Inferior parietal cortex (tissue), 1 donor: ENCODE results near the gene GTSE1.
A peak's percentile ranks its signal among the peaks of the same experiment; 100 is the strongest.

ENCODE experiments used
- DNase-seq: peaks from one replicate; pipeline ENCODE4 v3.0.0-alpha.2; 2016; ENCODE audit errors: extremely low spot score

Gene GTSE1

DNA sequence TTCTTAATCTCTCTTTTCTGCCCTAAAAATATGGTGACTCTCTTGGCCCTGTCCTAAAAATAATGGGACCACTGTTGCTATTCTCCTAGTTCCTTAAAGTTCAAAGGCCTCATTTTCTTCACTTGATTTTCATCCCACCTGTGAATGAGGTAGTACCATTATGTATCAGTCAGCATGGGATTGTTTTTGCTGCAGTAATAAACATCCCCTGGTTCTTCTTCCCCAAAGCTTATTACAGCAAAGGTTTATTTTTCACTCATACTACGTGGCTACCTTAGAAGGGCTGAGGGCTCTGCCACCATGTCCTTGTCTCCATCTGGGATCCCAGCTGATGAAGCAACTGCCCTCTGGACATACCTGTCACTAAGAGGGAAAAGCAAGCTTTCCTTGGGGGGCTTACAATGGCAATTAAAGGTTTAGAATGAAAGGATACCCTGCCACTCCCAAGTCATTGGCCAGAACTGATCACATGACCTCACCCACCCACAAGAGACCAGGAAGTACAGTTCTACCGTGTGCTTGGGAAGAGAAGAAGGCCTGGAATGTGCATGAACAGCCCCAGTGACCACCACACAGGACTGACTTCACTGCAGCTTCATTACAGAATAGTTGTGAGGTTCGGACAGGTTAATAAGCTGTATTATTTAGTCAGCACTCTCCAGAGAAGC, 21.1 kb upstream of the GTSE1 start:
- DNase-seq = no peak

DNA sequence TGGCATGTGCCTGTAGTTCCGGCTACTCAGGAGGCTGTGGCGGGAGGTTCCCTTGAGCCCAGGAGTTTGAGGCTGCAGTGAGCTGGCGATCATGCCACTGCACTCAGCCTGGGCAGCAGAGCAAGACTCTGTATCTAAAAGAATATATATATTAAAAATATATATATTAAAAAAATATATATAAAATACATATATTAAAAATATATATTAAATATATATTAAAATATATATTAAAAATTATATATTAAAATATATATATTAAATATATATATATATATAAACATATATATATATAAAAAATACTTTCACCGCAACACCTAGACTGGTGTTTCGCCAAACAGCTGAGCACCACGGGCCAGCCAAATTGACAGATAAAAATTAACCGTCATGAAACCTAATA, 20.1 kb upstream of the GTSE1 start:
- no peak for DNase-seq

DNA sequence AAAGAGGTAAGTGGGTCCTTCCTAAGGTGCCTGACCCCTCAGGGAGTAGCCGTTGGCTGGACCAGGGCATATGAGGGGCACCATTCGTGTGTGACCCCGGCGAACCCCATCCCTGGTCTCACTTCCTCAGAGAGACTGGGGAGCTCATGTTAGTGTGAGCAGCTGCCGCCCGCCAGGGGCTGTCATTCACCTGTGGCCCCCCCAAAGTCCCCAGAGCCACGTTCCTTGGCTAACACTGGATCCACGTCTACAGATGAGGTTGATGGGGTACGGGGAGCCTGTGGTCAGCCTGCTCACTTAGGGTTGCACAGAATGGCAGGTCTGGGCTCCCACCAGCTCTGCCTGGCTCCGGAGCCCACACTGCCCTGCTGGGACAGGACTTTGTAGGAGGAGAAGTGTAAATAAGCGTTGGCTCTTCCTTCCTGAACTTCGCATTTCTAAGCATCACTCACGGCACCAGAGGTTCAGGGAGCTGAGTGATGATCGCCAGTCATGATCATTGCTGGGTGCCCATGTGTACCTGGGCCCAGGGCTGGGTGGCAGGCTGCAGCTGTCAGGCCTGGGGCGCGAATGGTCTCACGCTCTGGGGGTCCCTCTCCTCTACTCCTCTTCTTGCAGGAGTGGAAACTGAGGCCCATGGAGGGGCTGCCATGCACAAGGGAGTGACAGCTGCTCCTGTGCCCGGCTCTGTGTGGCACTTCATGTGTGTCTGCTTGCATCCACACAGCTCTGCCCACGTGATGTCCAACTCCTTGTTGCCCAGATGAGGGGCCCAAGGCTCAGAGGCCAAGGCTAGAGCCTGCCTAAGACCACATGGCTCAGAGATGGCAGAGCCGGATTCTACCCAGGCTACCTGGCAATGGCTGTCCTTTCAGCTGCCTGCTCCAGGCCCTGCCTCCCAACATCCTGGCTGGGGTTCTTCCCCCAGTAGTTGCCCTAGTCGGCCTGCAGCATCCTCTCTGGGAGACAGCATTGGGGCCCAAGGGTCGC, 17.7 kb upstream of the GTSE1 start:
- no peak for DNase-seq

DNA sequence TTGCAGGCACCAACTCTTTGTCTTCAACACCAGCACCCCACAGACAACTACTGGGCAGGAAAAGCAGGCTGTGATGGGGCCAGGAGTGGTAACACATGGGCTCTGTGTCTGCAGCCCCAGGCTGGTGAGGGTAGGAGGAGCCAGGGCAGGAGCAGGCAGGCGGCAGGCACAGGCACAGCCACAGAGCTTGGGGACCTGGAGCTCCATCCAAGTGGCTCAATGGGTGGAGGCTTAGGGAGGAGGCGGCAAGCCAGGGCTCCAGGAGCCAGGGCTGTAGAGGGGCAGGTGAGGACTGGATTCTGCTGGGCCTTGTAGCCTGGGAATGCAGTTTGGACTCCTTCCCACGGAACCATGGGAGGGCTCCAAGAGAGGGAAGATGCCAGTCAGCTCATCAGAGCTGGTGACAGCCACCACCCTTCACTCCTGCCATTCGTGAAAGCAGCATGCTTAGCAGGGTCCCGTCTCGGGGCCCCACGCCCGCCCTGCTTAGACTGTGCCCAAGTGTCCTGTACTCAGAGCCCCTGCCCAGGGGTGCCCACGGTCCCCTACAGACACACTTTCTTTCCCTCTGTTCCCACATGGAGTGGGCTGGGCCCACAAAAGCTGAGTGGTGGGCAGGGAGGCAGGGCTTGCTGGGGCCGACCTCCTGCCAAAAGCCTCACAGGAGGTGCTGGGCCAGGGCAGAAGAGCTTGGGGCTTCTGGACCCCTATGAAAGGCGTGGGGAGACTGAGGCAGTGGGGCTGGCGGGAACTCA, 16.4 kb upstream of the GTSE1 start:
- DNase-seq = no peak

DNA sequence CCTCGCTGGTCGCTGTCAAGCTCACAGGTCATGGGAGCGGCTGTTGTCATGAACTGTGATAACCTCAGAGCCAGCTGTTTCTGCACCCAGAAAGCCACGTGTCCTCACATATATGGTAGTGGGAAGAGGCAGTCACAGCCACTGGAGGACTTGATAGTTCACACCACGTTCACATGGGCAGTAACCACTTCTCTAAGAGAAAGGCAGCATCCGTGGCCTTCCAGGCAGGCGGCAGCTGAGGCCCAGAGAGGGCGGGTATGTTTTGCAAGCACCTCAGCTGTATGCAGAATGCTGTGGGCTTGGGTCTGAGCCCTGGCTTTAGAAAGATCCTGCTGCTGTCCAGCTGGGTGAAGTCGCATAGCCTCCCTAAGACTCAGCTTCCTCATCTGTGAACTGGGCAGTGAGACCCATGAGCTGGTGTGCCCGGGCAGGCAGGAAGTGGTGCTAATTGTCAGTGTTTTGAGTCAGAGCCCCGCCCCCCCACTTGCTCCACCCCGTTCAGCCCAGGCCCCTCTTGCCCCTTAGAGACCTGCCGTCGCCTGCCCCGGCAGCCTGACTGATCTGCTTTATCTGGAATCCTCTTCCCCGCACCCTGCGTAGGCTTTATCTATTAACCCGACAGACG, 15.6 kb upstream of the GTSE1 start:
- no peak for DNase-seq

DNA sequence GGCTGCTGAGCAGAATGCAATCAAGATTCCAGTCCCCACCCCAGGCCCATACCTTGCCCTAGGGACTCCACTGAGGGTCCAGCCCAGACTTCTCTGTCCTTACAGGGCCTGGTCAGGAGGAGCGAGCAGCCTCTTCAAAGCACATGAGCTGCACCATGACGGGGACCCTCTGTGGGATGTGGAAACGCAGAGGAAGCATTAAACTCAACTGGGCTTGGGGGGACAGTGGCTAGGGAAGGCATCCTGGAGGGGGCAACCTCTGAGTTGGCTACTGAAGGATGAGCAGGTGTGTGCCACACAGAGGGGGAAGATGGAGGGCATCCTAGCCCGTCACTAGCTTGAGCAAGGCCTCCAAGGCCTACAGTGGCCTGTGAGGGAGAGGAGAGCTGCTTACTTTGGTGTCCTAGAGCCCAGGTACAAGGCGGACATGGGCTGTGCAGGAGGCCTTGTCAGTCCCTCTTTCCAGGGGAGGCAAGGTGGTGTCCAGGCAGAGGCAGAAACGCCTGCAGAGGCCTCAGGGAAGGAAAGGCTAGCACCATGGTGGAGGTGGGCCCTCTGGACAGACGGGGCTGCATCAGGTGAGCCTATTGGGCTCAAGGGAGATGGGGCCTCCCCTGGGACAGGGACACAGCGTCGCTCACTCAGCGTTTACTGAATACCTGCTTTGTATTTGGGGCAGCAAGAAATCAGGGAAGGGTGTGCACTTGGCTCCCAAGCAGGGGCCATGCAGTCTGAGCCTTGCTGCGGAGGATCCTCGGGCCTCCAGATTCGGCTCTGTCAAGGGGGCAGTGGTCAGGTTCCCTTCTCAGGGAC, 14.6 kb upstream of the GTSE1 start:
- no peak for DNase-seq

DNA sequence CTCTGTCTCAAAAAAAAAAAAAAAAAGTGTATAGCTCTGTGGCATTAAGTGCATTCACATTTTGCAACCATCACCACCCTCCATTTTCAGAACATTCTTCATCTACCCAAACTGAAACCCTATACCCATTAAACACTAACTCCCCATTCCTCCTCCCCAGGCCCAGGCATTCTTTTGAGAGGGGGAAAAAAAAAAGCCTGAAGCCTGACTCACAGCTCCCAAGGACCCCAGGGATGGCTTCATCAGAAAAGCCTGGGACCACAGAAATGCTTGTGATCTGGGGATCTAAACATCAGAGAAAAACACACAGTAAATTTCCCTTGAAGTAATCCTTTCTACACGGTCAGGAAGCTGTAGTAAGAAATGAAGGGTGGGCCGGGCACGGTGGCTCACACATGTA, 10.7 kb upstream of the GTSE1 start:
- DNase-seq = no peak

DNA sequence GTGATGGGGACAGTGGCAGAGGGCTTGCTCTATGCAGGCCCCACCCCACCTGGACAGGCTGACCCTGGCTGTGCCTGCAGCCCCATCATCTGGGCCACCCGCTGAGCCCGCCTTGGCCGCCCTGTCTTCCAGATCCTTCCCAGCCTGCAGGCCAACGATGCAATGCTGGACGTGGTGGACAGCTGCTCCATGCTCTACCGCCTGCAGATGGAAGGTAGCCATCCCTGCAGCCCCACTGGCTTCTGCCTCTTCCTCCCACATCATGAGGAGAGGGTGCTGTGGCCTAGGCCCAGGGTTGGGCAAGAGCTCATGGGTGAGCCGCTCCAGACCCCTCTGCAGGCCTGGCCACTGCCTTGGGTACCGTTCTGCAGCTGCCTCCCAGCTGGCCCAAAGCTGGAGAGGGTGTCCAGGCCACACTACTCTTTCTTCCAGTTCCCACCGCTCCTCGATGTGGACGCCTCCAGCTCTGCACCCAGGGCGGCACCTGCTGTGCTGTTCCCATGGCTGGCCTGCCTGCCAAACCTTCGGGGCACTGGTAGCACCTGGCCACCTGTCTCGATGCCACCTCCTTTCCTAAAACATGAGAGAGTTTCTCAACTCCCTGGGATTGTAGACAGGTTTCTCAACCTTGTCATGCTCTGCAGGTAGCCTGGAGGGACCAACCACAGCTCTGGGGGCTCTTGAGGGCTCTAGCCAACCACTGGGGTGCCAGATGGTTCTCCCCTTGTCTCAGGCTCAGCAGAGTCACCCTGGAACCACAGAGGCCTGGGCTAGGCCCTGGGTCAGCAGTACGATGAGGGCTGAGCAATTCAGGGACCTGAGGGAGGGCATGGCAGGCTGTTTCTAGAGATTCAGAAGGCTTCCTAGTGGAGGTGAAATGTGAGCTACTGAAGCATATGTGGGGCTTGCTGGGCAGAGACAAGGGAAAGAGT, 9.5 kb upstream of the GTSE1 start:
- DNase-seq = no peak

DNA sequence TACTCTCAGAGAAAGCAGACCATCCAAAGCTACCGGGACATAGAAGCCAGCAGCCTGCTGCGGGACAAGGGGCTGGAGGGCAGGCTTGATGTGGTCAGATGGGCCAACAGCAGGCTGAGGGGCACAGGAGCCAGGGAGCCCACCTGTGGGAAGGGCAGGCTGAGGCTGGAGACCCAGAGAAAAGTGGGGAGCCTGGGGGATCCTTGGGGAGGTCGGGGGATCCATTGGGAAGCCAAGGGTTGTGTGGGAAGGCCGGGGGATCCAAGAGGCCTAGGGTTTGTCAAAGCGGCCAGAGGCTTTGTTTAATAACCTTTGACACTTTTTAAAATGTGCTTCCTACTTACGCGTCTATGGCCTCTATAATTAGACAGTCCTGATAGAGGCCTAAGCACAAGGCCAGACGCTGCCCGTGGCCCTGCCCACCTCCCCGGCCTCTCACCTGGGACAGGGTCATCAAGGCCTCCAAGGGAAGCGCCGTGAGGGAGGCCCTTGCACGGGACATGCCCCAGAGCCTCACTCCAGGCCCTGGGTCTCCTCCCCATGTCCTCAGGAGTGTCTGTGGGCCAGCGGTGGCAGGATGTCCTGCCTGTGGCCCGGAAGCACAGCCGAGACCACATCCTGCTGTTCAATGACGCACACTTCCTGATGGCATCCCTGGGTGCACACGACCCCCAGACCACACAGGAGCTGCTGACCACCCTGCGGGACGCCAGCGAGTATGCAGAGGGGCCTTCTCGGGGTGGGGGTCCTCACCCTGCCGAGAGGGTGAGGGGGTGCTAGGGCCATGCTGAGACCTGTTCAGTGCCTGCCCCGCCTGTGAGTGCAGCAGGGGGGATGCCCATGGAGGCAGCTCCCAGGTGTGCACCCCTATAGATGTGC, 8.6 kb upstream of the GTSE1 start:
- no peak for DNase-seq

DNA sequence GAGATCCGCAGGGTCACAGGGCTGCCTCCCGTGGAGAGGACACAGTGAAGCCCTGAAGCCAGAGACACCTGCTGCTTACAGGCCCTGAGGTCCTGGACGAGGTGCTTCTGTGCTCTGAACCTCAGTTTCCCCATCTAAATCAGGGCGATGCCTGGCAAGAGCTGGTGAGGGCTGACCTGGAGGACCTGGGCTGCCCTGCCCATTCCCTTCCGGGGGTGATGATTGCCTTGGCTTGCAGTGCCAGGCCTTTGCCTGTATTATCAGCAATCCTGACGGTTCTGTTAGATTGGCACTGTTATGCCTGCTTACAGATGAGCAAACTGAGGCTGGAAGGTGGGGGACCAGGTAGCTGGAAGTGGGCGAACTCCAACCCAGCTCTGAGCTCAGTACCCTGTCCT, 7.8 kb upstream of the GTSE1 start:
- no peak for DNase-seq

DNA sequence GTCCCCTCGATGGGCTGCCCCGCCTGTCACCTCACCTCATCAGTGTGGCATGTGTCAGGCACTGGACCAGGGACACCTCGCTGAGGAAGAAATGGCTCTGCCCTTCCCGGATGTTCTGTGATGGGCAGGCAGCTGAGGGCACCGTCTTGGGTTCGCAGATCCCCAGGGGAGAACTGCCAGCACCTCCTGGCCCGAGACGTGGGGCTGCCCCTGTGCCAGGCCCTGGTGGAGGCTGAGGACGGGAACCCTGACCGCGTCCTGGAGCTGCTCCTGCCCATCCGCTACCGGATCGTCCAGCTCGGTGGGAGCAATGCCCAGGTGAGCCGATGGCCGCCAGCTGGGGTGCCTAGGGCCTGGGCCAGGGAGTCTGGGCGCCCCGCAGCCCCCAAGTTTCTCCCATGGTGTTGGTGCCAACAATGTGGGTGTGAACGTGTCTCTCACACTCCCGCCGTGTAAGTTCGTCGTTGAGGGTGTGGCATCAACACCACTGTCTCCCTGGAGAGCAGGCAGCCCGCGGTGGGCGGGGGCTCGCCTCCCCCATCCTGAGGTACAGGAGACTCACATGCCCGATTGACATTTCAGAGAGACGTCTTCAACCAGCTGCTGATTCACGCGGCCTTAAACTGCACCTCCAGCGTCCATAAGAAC, 7.3 kb upstream of the GTSE1 start:
- no peak for DNase-seq

DNA sequence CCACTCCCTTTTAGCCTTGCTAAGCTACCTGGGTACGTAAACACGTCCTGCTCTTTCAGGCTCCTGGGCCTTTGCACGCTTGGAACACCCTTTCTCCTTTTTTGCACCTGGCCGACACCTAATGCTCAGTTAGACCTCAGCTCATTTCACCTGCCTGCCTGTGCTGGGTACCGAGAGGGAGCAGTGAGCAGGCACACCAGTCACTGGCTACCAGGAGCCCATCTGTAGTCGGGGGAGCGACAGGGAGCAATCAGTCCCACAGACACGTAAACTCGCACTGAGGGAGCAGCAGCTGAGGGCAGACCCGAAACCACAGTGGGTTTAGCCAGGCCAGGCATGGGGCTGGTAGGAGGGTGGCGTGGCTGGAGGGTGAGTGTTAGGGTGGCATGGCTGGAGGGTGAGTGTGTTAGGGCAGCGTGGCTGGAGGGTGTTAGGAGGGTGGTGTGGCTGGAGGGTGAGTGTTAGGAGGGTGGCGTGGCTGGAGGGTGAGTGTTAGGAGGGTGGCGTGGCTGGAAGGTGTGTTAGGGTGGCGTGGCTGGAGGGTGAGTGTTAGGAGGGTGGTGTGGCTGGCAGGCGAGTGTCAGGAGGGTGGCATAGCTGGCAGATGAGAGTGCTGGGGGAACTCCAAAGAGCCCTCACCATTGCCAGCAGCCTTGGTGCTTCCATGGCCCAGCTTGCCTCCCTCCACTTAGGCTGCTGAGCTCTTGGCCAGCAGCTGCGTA, 6.4 kb upstream of the GTSE1 start:
- DNase-seq = no peak

DNA sequence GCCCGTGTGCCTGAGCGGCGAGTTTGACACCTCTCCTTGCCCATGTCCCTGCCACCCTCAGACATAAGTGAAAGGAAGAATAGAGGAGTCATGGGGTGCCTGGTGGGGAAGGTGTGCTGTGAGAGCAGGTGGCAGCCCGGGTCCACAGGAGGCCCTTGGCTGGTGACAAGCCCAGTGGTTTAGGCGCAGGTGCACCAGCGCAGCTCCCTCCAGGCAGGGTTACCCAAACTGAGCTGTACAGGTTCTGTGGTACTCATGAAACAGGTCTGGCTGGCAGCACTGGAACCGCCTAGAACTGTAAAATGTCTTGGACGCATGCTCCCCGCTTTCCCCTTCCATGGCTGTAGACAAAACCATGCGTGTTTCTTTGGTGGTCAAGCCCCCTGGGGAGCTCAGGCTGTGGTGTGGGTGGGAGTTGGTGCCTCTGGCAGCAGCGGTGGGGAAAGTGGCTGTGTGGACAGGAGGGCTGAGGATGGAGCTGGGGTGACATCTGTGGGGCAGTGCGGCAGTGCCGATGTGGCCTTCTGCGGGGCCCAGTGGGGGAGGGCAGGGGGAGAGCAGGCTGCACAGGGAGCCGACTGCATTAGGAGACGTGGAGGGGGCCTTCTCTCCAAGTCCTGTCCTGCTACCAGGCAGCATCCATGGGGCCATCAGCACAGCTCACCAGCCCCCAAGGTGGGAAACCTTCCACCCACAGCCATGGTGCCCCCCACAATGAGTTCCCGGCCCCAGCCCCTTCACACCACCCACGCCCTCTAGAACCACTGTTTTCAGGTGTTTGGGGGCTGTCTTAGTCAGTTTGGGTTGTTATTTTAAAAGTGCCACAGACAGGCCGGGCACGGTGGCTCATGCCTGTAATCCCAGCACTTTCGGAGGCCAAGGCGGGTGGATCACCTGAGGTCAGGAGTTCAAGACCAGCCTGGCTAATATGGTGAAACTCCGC, 5.6 kb upstream of the GTSE1 start:
- DNase-seq = no peak

DNA sequence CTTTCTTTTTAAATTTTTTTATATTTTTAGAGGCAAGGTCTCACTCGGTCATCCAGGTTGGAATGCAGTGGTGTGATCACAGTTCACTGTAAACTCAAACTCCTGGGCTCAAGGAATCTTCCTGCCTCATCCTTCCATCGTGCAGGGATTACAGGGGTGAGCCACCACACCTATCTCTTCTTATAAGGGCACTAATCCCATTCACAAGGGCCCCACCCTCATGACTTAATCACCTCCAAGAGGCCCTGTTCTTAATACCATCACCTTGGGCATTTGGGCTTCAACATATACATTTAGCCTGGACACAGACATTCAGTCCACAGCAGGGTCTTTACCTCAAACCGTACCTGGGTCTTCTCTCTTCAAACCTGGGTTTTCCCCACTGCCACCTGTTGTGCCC, 4.5 kb upstream of the GTSE1 start:
- no peak for DNase-seq

DNA sequence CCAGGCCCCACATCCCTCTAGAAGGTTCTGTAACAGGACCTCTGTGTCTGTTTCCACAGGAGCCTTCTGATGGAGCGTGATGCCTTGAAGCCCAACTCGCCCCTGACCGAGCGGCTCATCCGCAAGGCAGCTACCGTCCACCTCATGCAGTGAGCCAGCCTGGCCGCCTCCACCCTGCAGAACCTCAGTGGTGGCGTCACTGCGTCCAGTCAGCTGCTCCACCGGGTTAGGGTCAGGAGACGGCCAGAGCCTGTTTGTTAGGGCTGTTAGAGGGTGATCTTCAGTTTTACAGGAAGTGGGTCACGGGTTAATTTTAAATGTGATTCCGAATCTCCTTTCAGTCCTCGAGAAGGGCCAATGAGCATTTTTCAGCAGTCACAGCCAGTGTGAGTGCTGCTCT, 3.9 kb upstream of the GTSE1 start:
- no peak for DNase-seq

DNA sequence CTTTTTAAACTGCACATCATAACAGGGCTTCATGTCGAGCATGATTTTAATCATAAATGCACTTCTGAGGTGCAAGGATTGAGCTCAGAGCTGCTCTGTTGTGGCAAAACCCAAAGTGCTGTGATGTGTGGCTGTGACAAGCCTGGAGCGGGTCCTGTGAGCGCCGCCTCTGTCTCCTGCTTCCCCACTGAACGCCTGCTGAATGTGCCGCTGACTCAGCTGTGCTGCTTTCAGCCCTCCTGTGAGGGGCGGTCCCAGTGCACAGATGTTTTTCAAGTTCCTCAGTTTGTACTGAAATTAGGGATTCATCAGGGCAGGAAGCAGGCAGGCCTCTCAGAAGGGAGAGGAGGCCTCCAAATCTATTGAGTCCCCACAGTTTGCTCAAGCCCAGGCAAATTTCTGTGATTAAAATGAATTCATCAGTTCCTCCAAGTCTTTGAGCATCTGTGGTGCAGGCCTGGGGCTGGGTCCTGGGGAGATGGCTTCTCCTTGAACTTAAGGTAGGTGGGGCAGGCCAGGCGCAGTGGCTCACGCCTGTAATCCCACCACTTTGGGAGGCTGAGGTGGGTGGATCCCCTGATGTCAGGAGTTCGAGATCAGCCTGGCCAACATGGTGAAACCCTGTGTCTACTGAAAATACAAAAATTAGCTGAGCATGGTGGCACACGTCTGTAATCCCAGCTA, 3.0 kb upstream of the GTSE1 start:
- DNase-seq = peak; percentile 22
